GM23338 (cell line): ENCODE results near the gene SPTB. TPM values are rescaled to one million over a fixed set of nuclear protein-coding genes. Genes with fewer than 3 reads are reported as not detected.

ENCODE experiments used
- ATAC-seq: fragments of 200-7000 bp; cut with Tn5 transposase; 3 replicates; pipeline ENCODE4 v1.9.1; 2020
- DNase-seq: peaks from one replicate; pipeline ENCODE4 v3.0.0-alpha.2; 2015; ENCODE audit warnings: low spot score
- H2AFZ ChIP-seq: fragments of 200-600 bp; sonication (generic); 2 replicates; pipeline ENCODE4 v1.8.0; 2016; ENCODE audit warnings: antibody characterized with exemption, mild to moderate bottlenecking, moderate library complexity
- H3F3A ChIP-seq: fragments of 200-600 bp; sonication (generic); replicated peaks from 2 replicates; pipeline ENCODE4 v1.8.0; 2017; ENCODE audit warnings: antibody characterized with exemption, mixed run types, low read depth
- H3K27ac ChIP-seq: fragments of 200-600 bp; sonication (generic); 2 replicates; pipeline ENCODE4 v1.6.1; 2016; ENCODE audit warnings: low read depth
- H3K27me3 ChIP-seq: fragments of 200-600 bp; sonication (generic); 2 replicates; pipeline ENCODE4 v1.8.0; 2016; ENCODE audit warnings: mild to moderate bottlenecking, mixed run types, moderate library complexity; ENCODE audit not compliant: insufficient read depth
- H3K36me3 ChIP-seq: fragments of 200-600 bp; sonication (generic); 2 replicates; pipeline ENCODE4 v1.8.0; 2016; ENCODE audit warnings: mild to moderate bottlenecking; ENCODE audit not compliant: insufficient read depth
- H3K4me1 ChIP-seq: fragments of 200-600 bp; sonication (generic); 2 replicates; pipeline ENCODE4 v1.8.0; 2016; ENCODE audit warnings: mild to moderate bottlenecking, moderate library complexity; ENCODE audit not compliant: insufficient read depth
- H3K4me2 ChIP-seq: fragments of 200-600 bp; sonication (generic); 2 replicates; pipeline ENCODE4 v1.7.1; 2017; ENCODE audit warnings: mixed run types
- H3K4me3 ChIP-seq: fragments of 200-600 bp; sonication (generic); 2 replicates; pipeline ENCODE4 v1.6.1; 2016; ENCODE audit warnings: mixed run types
- H3K79me2 ChIP-seq: fragments of 200-600 bp; sonication (generic); replicated peaks from 2 replicates; pipeline ENCODE4 v1.8.0; 2017; ENCODE audit warnings: mild to moderate bottlenecking; ENCODE audit not compliant: insufficient read depth
- H3K9me2 ChIP-seq: fragments of 200-600 bp; sonication (generic); 2 replicates; pipeline ENCODE4 v1.8.0; 2017; ENCODE audit not compliant: insufficient read depth
- H4K20me1 ChIP-seq: fragments of 200-600 bp; sonication (generic); replicated peaks from 2 replicates; pipeline ENCODE4 v1.8.0; 2017; ENCODE audit warnings: mild to moderate bottlenecking; ENCODE audit not compliant: insufficient read depth
- H3K27ac Mint-ChIP-seq: 2 replicates; pipeline ENCODE4 v1.8.0; 2020; ENCODE audit warnings: inconsistent platforms, mild to moderate bottlenecking, moderate library complexity, mixed read lengths
- H3K27me3 Mint-ChIP-seq: 3 replicates; pipeline ENCODE4 v1.8.0; 2022; ENCODE audit warnings: low read depth, mild to moderate bottlenecking, moderate library complexity, mixed read lengths, inconsistent platforms; ENCODE audit not compliant: insufficient read depth, poor library complexity
- H3K36me3 Mint-ChIP-seq: 3 replicates; pipeline ENCODE4 v1.8.0; 2021; ENCODE audit warnings: low read depth, mild to moderate bottlenecking, inconsistent platforms, moderate library complexity, mixed read lengths
- H3K4me1 Mint-ChIP-seq: 3 replicates; pipeline ENCODE4 v1.8.0; 2020; ENCODE audit warnings: mild to moderate bottlenecking, inconsistent platforms, mixed read lengths
- H3K4me3 Mint-ChIP-seq: 3 replicates; pipeline ENCODE4 v1.8.0; 2021; ENCODE audit warnings: moderate library complexity, mild to moderate bottlenecking, inconsistent platforms, mixed read lengths
- H3K9me3 Mint-ChIP-seq: 3 replicates; pipeline ENCODE4 v1.8.0; 2020; ENCODE audit warnings: moderate library complexity, mild to moderate bottlenecking, inconsistent platforms, mixed read lengths
- CREB1 ChIP-seq: fragments of 250-450 bp; sonication (Bioruptor Pico); IDR thresholded peaks from 2 replicates; pipeline ENCODE4 v1.5.0; 2020; ENCODE audit warnings: low read depth, mild to moderate bottlenecking, moderate library complexity
- EZH2 ChIP-seq: fragments of 200-600 bp; sonication (generic); IDR thresholded peaks from one replicate; pipeline ENCODE4 v1.8.0; 2017; ENCODE audit warnings: antibody characterized with exemption, mild to moderate bottlenecking, low read depth; ENCODE audit not compliant: unreplicated experiment
- EZH2phosphoT487 ChIP-seq: fragments of 200-600 bp; sonication (generic); IDR thresholded peaks from one replicate; pipeline ENCODE4 v1.8.1; 2018; ENCODE audit warnings: antibody characterized with exemption; ENCODE audit not compliant: unreplicated experiment
- JUNB ChIP-seq: IDR thresholded peaks from one replicate; pipeline ENCODE4 v1.6.1; 2016; ENCODE audit warnings: antibody characterized with exemption; ENCODE audit not compliant: unreplicated experiment
- NANOG ChIP-seq: IDR thresholded peaks from 2 replicates; pipeline ENCODE4 v1.6.1; 2016; ENCODE audit warnings: antibody characterized with exemption, borderline replicate concordance
- POLR2AphosphoS5 ChIP-seq: IDR thresholded peaks from 2 replicates; pipeline ENCODE4 v1.6.1; 2016; ENCODE audit warnings: antibody characterized with exemption, low read depth
- STAT1 ChIP-seq: IDR thresholded peaks from one replicate; pipeline ENCODE4 v1.6.1; 2016; ENCODE audit warnings: antibody characterized with exemption; ENCODE audit not compliant: unreplicated experiment
- ZNF331 ChIP-seq: fragments of 250-450 bp; sonication (Bioruptor Pico); IDR thresholded peaks from 2 replicates; pipeline ENCODE4 v1.5.0; 2020; ENCODE audit warnings: low read depth, mild to moderate bottlenecking, moderate library complexity
- polyA plus RNA-seq: library from polyadenylated mRNA; unstranded; fragments of >200 nt; fragmentation: Nextera tagmentation; extraction: Ambion mirVana; gene quantifications from 2 replicates; pipeline ENCODE4 v1.2.1, GENCODE V29; 2016
- total RNA-seq: library from RNA; depleted of rRNA; stranded (reverse); fragments of >200 nt; shearing (Covaris generic); gene quantifications from 2 replicates; pipeline ENCODE4 v1.2.3, GENCODE V29; 2014
- TF ChIP-seq, protein P1 (sequence below): IDR thresholded peaks from one replicate; pipeline ENCODE4 v1.6.1; 2018; ENCODE audit warnings: antibody characterized with exemption; ENCODE audit not compliant: unreplicated experiment
- TF ChIP-seq, protein P2 (sequence below), 2 experiments: fragments of 200-600 bp in 1 of 2; sonication (generic) in 1 of 2; conservative IDR thresholded peaks; 2 replicates each; pipeline versions ENCODE4 v1.5.1 to v1.6.1; 2016 to 2017; ENCODE audit warnings: antibody characterized with exemption in 2 of 2, low read depth in 2 of 2, mild to moderate bottlenecking in 2 of 2, moderate library complexity in 1 of 2
- TF ChIP-seq, protein P3 (sequence below): fragments of 250-450 bp; sonication (Bioruptor Pico); IDR thresholded peaks from 2 replicates; pipeline ENCODE4 v1.5.0; 2020; ENCODE audit warnings: mild to moderate bottlenecking, moderate library complexity
- TF ChIP-seq, protein P4 (sequence below): IDR thresholded peaks from 2 replicates; pipeline ENCODE4 v1.6.1; 2016; ENCODE audit warnings: antibody characterized with exemption

Gene SPTB
- total and polyA plus RNA-seq, 2 experiments from 2014 or later, result 1.1 to 1.9 TPM

DNA sequence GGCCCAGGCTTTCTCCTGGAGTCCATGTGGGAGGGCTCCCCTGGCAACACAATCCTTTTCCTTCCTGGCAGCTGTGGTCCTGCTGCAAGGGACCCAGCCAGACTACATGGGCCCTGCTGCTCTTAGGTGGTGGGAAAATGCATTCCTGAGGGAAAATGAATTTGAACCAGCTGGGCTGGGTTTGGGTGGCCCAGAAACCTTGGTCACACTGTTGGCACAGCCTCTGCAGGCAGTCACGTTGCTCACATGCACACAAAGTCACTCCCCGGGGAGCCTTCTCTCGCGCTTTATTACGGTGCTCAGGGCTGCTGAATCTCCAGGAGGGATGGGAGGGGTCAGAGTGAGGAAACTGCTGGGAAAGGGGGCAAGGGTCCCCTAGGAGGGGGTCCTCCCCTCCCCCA is 158.3 kb downstream of the SPTB start:
- H3K4me3 ChIP-seq, result no peak overlapping the region
- peaks cover 93% of the 10 kb centered on the region for H3K4me1 Mint-ChIP-seq
- peak overlapping the region; percentile 11; the same call in 1 of the 3 replicates for H3K4me3 Mint-ChIP-seq
- peaks cover 49% of the 10 kb centered on the region for H4K20me1 ChIP-seq
- peaks cover 4% of the 10 kb centered on the region; the same call in 1 of the 2 replicates for H3K36me3 ChIP-seq
- peaks cover 95% of the 10 kb centered on the region for H3K79me2 ChIP-seq
- DNase-seq (no peak), ATAC-seq (peak; percentile 6)
- H3K27me3 Mint-ChIP-seq, result peaks cover 25% of the 10 kb centered on the region
- H3K9me2 ChIP-seq, result no peaks in the 10 kb centered on the region
- H3K36me3 Mint-ChIP-seq, result peaks cover 27% of the 10 kb centered on the region
- H3K9me3 Mint-ChIP-seq, result no peaks in the 10 kb centered on the region; the same call in 2 of the 3 replicates
- TF ChIP-seq CREB1 (CRISPR knock-in tag) (no peak), NANOG (no peak), ZNF331 (no peak), POLR2AphosphoS5 (no peak), STAT1 (no peak), EZH2phosphoT487 (no peak), JUNB (no peak), EZH2 (no peak)
- TF ChIP-seq, protein P1, sequence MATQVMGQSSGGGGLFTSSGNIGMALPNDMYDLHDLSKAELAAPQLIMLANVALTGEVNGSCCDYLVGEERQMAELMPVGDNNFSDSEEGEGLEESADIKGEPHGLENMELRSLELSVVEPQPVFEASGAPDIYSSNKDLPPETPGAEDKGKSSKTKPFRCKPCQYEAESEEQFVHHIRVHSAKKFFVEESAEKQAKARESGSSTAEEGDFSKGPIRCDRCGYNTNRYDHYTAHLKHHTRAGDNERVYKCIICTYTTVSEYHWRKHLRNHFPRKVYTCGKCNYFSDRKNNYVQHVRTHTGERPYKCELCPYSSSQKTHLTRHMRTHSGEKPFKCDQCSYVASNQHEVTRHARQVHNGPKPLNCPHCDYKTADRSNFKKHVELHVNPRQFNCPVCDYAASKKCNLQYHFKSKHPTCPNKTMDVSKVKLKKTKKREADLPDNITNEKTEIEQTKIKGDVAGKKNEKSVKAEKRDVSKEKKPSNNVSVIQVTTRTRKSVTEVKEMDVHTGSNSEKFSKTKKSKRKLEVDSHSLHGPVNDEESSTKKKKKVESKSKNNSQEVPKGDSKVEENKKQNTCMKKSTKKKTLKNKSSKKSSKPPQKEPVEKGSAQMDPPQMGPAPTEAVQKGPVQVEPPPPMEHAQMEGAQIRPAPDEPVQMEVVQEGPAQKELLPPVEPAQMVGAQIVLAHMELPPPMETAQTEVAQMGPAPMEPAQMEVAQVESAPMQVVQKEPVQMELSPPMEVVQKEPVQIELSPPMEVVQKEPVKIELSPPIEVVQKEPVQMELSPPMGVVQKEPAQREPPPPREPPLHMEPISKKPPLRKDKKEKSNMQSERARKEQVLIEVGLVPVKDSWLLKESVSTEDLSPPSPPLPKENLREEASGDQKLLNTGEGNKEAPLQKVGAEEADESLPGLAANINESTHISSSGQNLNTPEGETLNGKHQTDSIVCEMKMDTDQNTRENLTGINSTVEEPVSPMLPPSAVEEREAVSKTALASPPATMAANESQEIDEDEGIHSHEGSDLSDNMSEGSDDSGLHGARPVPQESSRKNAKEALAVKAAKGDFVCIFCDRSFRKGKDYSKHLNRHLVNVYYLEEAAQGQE, result no peak
- TF ChIP-seq, protein P2, sequence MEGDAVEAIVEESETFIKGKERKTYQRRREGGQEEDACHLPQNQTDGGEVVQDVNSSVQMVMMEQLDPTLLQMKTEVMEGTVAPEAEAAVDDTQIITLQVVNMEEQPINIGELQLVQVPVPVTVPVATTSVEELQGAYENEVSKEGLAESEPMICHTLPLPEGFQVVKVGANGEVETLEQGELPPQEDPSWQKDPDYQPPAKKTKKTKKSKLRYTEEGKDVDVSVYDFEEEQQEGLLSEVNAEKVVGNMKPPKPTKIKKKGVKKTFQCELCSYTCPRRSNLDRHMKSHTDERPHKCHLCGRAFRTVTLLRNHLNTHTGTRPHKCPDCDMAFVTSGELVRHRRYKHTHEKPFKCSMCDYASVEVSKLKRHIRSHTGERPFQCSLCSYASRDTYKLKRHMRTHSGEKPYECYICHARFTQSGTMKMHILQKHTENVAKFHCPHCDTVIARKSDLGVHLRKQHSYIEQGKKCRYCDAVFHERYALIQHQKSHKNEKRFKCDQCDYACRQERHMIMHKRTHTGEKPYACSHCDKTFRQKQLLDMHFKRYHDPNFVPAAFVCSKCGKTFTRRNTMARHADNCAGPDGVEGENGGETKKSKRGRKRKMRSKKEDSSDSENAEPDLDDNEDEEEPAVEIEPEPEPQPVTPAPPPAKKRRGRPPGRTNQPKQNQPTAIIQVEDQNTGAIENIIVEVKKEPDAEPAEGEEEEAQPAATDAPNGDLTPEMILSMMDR (conservative IDR thresholded peaks at IDR 0.05; ENCODE audit: low read depth in 2 of 2), result no peak
- TF ChIP-seq, protein P3, sequence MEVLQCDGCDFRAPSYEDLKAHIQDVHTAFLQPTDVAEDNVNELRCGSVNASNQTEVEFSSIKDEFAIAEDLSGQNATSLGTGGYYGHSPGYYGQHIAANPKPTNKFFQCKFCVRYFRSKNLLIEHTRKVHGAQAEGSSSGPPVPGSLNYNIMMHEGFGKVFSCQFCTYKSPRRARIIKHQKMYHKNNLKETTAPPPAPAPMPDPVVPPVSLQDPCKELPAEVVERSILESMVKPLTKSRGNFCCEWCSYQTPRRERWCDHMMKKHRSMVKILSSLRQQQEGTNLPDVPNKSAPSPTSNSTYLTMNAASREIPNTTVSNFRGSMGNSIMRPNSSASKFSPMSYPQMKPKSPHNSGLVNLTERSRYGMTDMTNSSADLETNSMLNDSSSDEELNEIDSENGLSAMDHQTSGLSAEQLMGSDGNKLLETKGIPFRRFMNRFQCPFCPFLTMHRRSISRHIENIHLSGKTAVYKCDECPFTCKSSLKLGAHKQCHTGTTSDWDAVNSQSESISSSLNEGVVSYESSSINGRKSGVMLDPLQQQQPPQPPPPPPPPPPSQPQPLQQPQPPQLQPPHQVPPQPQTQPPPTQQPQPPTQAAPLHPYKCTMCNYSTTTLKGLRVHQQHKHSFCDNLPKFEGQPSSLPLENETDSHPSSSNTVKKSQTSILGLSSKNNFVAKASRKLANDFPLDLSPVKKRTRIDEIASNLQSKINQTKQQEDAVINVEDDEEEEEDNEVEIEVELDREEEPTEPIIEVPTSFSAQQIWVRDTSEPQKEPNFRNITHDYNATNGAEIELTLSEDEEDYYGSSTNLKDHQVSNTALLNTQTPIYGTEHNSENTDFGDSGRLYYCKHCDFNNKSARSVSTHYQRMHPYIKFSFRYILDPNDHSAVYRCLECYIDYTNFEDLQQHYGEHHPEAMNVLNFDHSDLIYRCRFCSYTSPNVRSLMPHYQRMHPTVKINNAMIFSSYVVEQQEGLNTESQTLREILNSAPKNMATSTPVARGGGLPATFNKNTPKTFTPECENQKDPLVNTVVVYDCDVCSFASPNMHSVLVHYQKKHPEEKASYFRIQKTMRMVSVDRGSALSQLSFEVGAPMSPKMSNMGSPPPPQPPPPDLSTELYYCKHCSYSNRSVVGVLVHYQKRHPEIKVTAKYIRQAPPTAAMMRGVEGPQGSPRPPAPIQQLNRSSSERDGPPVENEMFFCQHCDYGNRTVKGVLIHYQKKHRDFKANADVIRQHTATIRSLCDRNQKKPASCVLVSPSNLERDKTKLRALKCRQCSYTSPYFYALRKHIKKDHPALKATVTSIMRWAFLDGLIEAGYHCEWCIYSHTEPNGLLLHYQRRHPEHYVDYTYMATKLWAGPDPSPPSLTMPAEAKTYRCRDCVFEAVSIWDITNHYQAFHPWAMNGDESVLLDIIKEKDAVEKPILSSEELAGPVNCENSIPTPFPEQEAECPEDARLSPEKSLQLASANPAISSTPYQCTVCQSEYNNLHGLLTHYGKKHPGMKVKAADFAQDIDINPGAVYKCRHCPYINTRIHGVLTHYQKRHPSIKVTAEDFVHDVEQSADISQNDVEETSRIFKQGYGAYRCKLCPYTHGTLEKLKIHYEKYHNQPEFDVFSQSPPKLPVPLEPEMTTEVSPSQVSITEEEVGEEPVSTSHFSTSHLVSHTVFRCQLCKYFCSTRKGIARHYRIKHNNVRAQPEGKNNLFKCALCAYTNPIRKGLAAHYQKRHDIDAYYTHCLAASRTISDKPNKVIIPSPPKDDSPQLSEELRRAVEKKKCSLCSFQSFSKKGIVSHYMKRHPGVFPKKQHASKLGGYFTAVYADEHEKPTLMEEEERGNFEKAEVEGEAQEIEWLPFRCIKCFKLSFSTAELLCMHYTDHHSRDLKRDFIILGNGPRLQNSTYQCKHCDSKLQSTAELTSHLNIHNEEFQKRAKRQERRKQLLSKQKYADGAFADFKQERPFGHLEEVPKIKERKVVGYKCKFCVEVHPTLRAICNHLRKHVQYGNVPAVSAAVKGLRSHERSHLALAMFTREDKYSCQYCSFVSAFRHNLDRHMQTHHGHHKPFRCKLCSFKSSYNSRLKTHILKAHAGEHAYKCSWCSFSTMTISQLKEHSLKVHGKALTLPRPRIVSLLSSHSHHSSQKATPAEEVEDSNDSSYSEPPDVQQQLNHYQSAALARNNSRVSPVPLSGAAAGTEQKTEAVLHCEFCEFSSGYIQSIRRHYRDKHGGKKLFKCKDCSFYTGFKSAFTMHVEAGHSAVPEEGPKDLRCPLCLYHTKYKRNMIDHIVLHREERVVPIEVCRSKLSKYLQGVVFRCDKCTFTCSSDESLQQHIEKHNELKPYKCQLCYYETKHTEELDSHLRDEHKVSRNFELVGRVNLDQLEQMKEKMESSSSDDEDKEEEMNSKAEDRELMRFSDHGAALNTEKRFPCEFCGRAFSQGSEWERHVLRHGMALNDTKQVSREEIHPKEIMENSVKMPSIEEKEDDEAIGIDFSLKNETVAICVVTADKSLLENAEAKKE, result no peak
- TF ChIP-seq, protein P4, sequence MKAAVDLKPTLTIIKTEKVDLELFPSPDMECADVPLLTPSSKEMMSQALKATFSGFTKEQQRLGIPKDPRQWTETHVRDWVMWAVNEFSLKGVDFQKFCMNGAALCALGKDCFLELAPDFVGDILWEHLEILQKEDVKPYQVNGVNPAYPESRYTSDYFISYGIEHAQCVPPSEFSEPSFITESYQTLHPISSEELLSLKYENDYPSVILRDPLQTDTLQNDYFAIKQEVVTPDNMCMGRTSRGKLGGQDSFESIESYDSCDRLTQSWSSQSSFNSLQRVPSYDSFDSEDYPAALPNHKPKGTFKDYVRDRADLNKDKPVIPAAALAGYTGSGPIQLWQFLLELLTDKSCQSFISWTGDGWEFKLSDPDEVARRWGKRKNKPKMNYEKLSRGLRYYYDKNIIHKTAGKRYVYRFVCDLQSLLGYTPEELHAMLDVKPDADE, result no peak
- peaks cover 87% of the 10 kb centered on the region for H3K4me1 ChIP-seq
- H3K27me3 ChIP-seq, result no peaks in the 10 kb centered on the region
- H3K27ac ChIP-seq, result peak overlapping the region; percentile 32; the same call in 1 of the 2 replicates
- no peak overlapping the region; the same call in 1 of the 2 replicates for H3K27ac Mint-ChIP-seq
- H3K4me2 ChIP-seq, result peak overlapping the region; percentile 70
- H2AFZ ChIP-seq, result no peak overlapping the region
- peaks cover 10% of the 10 kb centered on the region; the same call in 1 of the 2 replicates for H3F3A ChIP-seq
